CD4-positive, alpha-beta T cell treated with Interleukin-15 for 4 hours (primary cell): Measurements from ENCODE around the gene FOXL2NB.
"Not testable (repeated sequence)": the region's sequence is repeated elsewhere in the genome, so short reads cannot be mapped to it uniquely, and the experiment has no call there.

Experiments
- DNase-seq: peaks from one replicate; pipeline ENCODE4 v3.0.0-alpha.2; 2020; ENCODE audit warnings: low spot score

Gene FOXL2NB

DNA sequence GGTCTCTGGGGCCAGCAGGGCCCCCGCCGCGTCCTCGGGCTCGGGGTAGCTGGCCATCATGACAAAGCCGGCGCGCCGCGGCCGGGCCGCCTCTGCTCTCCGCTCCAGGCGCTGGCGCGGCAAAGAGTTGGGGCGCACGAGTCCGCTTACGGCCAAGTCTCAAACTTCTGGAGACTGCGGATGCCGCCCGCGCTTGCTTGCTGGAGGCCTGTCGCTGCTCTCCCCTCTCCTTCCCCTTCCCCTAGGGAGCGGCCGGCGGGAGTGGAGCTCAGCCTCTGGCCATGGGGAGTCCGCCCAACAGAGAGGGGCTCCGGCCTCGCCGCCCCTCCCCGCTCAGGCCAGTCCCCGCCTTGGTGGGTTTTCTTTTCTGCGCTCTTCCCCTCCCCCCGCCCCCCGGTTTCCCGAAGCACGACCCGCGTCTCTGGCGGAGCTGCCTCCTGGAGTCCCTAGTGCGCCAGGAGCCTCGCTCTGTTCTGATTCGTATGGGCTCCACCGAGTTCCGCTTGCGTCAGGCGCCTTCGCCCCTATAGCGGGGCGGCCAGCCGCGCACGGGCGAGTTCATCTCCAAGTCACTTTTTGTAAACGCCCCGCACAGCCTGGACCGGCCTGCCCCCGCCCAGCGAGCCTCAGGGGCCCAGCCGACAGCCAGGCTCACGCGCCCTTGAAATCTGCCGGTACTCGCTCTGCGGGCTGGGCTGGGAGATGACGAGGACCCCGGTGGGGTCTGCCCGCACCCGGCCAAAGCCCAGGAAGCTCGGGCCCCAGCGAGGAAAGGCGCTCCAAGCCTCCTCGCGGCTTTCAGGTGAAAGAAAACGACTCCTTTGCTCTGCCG is at the start of gene FOXL2NB, which contains the start of gene FOXL2:
Gene FOXL2NB (plus strand): TSS at position 555 of the 832 bp plus-strand sequence. CDS start 148 bp downstream, at position 703.
Gene FOXL2 (minus strand): TSS at position 475 of the 832 bp plus-strand sequence. CDS start 415 bp downstream, at position 60.
- DNase-seq = no peak

DNA sequence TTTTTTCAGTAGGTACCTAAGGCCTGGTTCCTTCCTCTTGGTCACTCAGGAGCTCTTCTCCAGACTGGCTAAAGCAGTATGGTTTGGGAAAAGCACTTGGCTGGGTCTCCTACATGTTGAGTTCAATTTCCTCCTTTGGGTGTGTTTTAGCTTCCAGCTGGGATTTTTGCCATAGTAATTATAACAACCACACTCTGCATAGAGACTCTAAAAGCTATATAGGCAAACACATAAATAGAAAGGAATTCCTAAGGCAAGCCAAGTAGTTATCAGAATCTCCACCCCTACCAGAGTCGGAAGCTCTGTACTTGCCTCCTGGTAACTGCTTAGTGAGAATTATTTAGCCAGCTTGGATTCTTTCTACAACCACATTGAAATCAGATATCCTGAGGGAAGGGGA is 48.7 kb upstream of the FOXL2NB start:
- no peak for DNase-seq

DNA sequence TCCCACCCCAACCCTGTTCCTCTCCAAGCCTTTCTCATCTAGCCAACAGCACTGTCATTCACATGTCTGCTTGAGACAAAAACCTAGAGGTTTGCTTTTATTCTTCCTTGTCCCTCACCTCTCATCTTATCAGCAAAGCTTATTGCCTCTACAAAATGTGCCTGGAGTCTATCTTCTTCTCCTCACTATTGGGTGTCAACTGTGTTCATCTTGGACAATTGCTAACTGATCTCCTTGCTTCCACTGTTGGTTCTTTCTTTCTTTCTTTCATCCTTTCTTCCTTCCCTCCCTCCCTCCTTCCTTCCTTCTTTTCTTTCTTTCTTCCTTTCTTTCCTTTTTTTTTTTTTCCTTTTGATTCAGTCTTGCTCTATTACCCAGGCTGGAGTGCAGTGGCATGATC is 48.3 kb upstream of the FOXL2NB start:
- no peak for DNase-seq

DNA sequence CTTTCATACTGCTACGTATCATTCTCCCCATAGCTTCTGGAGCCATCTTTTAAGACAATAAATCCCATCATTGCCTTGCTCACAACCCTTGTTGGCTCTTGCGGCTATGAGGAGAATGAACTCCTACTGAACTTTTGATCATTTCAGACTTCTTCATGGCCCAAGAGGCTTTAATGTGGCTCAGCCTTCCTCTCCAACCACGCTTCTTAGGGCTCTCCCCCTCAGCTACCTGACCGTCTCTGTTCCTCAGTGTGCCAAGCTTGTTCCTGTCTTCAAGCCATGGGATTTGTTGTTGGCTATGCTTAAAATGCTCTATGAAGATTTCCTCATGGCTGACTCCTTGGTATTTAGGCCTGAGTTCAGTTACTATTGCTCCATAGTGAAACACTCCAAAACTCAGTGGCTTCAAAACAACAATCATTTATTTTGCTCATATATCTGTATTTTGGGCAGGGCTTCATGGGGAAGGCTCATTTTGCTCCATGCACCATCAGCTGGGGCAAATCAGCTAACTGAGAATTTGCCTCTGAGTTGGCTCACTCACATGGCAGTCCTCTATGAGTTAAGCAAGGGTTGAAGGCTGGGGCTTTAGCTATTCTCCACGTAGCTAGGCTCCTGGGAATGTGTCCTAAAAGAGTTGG is 47.5 kb upstream of the FOXL2NB start:
- DNase-seq = no peak

DNA sequence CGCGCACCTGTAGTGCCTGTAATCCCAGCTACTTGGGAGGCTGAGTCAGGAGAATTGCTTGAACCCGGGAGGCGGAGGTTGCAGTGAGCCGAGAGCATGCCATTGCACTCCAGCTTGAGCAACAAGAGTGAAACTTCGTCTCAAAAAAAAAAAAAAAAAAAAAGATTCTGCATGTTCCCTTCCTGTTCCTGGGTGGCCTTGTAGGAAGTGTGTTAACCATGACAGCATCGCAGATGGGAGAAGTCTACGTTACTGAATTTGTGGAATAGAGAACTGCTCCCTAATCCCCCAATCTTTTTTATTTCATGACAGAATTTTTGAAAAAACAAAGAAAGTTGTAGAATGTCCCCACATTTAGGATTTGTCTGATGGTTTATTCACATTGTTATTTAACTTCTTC is 45.5 kb upstream of the FOXL2NB start:
- no peak for DNase-seq

DNA sequence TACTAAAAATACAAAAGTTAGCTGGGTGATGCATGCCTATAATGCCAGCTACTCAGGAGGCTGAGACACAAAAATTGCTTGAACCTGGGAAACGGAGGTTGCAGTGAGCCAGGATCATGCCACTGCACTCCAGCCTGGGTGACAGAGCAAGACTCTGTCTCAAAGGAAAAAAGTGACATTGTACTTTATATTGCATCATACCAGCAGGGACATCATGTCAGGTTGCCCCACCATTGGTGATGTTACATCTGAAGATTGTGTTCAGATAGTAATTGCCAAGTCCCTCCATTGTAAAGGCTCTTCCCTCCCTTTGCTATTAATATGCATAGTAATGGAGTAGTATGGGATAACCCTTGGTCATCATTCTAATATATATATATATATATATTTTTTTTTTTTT is 44.8 kb upstream of the FOXL2NB start:
- DNase-seq = no peak

DNA sequence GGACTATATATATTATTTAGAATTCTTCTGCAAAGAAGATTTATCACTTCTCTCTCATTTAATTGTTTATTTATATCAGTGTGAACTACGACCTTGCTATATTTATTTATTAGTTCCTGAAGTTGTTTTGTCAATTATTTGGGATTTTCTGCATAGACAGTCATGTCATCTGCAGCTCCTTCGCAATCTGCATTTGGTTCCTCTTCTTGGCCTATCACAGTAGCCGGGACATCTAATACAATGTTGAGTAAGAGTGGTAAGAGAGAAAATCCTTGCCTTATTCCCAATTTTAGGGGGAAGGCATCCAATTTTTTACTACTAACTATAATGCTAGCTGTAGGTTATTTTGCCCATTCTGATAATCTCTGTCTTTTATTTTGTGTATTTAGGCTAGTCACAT is 39.5 kb upstream of the FOXL2NB start:
- no peak for DNase-seq

DNA sequence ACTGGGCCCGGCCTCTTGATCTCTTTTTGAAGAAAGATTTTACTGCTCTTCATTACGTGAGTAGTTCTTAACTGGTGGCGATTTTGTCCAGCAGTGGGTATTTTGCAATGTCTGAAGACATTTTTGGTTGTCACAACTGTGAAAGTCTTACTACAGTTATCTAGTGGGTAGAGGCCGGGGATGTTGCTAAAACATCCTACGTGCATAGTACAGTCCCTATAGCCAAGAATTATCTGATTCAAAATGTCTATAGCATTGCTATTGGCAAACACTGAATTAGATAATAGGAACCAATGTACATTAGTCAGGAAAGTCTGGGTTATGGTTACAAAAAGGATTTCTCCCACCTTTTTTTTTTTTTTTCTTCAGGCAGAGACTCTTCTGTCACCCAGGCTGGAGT is 38.2 kb upstream of the FOXL2NB start:
- DNase-seq = no peak

DNA sequence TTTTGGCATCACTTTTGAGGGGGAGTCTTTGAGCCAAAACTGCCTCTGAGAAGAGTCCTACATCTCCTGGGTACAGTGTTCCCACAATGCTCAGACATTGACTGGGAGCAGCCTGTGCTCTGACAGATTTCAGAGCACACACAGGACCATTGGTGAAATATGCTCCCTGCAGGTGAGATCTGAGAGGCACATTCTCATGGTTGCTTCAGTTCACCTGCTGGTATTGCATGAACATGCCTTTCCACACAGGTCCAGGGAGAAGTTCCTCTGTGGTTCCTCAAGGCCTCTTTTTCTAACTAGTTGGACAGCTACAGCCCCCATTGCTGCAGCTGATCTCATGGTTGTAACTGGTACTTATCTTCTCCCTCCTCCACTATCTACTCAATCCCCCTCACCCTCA is 37.1 kb upstream of the FOXL2NB start:
- no peak for DNase-seq

DNA sequence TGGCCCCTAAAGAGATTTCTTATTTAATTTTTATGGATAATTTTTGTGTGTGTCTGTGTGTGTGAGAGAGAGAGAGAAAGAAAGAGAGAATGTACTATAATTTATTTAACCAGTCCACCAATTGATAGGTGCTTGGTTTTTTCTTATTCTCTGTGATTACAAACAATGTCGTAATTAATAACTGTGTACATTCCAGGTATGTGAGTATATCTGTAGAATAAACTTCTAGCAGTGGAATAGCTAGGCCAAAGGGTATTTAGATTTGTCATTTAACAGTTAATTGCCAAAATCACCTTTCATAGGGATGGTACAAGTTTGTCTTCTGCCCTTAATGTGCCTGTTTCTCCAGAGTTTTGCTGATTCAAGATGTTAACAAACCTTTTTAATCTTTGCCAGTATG is 35.4 kb upstream of the FOXL2NB start:
- no peak for DNase-seq

DNA sequence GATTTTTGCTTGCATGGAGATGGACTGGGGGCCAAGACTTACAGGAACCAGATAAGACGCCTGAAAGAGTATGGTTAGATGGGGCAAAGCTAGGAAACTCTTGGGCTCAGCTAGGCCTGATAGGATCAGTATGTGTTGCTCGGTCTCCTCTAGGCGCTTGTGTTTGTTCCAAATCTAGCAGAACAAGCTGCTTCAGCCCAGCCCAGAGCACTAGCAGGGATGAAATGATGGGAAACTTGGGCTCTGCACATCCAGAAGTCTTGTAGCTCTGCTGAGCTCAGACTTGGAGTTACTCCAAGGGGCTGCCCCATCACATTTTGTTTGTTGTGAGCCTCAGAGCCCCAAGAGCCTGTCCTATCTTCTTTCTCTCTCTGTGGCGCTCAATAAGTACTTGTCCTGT is 34.8 kb upstream of the FOXL2NB start:
- DNase-seq = no peak

DNA sequence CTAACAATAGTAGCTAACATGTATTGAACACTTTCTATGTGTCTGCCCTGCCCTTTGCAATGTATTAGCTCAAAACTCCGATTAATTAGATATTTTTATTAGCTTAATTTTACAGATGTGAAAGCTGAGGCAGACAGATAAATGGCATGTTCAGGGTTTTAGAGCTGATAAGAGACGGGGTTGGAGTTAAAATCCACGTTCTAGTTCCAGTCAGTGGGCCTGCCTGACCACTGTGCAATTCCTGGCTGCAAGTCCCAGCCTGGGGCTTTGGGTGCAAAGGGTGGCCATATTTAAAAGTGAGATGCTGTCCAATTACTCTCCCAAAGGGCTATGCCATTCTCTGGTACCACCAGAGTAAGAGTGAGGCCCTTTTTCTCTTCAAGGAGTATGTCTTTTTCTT is 33.3 kb upstream of the FOXL2NB start:
- DNase-seq = no peak

DNA sequence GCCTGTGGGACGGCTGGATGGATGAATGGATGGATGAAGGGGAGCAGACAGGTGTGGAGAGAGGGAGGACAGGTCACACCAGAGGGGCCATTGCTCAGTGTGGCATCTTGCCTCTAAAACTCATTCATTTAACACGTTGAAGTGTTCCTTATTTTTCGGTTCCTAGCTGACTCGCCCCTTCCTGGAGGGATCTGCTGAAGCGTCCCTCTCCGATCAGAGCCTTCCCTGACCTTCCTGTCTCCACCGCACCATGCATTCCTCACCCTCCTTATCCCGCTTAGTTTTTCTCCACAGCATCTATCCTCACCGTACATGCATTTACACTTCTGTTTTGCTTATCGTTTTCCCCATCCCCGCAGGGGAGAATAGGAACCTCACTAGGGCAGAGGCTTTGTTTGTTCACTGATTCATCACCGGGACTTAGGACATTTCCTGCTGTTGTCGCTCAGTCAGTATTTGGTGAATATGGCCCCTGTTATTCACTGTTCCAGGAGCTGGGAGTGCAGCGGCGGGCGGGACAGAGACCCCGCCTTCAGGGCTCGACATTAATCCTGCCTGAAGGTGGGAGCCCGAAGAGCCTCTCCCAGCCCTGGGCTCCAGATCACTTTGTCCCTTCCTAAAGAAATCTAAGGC is 32.0 kb upstream of the FOXL2NB start:
- DNase-seq = no peak

DNA sequence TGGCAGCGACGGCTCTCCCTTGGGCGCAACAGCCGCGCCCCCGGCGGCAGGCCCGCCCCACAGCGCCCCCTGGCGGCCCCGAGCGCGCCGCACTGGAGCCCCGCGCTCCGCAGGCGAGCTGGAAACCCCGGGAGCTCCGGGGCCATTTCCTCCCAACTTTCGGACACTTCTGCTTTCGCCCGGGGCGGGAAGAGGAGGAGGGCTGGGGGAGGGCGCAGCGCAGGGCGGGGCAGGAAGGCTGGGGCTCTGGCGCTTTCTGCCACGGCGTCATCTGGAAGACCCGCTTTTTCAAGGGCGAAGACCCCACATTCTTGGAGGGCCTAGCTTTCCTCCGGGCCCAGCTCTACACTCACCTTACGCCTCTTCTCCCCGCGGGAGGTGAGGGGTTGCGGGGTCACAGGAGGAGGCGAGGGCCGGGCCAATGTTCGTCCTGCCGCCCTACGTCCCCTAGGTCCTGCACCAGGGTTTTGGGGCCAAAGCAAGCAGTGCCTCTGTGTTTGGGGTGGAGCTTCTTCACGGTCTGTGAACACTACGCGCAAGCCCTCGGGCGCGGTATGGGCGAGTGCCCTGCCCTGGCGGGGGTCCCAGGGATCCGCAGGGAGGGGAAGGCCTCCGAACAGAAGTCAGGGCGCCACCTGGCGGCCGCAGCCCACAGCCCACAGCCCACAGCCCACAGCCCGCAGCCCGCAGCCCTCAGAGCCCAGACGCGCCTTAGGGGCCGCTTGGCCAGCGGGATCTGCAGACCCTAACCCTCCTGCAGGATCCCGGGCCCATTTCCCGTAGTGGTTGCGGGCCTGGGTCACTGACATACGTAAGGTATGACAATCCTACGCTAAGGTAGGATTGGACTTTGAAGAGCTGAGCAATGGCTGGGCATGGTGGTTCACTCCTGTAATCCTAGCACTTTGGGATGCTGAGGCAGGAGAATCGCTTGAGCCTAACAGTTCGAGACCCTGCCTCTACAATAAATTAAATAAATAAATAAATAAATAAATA is 31.2 kb upstream of the FOXL2NB start:
- DNase-seq = peak; percentile 77

DNA sequence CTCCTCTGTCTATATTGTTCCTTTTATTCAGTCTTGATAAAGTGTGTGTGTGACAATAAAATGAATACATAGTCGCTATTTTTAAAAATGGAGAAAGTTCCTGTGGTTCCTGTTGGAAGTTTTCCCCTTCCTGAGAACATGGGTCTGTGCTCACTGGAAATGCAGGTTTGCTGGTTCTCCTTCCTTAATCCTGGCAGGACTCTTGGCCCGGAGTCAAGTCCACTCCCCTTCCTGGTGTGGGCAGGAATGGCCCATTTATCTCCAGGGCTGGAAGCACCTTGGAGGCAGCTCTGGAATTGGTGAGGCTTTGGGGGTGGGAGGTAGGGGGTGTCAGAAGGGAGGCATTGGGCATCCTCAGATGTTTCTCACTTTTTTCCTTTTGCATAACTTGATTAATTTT is 30.2 kb upstream of the FOXL2NB start:
- DNase-seq = no peak

DNA sequence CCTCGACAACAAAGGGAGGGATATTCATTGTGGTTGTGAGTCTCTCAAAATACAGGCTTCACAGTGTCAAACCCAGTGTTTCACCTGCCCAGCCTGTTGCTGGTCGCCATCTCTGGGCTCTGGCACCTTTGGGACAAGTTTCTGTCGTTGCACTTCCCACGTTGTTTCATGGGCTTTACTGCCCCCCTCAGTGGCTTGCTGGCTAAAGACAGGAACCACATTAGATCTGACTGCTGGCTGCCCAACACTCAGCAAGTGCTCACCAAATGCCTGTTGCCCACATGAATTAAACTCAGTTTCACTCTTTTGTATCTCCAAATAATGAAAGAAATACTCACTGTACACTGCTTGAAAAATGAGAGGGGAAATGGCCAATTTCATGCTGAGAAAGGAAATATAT is 27.7 kb upstream of the FOXL2NB start:
- DNase-seq = no peak

DNA sequence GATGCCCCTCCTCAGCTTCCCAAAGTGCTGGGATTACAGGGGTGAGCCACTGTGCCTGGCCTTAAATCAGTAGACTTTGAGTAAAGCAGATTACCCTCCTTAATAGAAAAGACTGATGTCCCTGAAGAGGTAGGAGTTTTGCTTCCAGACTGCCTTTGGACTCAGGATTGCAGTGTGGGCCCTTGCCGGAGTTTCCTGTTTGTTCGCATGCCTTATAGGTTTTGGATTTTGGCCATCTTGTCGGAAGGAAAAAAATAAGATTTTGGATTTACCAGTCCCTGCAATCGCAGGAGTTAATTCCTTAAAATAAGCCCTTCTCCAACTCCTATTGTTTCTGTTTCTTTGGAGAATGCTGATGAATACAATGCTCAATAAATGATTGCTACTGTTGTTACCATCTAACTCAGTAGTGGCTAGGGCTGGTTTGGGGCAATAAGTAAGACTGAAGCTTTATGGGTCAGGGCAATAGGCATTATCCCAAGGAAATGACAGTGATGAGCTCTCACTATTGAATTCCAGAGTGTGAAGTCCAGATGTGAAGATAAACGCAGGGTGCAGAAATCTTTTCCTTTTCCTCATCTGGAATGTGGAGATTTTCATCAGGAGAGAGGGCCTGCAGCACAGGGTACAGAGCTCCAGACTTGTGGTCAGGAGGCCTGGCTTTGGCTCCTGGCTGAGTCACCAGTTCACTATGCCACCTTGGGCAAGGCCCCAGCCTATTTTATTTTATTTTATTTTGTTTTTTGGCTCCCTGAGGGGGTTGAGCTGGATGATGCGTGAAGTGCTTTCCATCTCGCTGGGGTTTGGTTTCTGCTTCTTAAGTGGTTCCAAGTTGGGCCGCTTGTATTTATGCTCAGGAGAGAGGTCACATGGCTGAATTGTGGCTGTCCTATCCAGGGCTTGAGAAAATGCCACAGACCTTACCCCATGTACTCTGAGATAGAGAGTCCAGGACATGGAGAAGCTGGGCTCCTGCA is 25.4 kb upstream of the FOXL2NB start:
- no peak for DNase-seq

DNA sequence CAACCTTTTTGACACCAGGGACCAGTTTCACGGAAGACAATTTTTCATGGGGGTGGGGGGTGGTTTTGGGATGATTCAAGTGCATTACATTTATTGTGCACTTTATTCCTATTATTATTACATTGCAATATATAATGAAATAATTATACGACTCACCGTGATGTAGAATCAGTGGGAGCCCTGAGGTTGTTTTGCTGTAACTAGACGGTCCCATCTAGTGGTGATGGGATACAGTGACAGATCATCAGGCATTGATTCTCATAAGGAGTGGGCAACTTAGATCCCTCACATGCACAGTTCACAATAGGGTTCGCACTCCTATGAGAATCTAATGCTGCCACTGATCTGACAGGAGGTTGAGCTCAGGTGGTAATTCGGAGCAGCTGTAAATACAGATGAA is 24.6 kb upstream of the FOXL2NB start:
- DNase-seq = not testable (repeated sequence)

DNA sequence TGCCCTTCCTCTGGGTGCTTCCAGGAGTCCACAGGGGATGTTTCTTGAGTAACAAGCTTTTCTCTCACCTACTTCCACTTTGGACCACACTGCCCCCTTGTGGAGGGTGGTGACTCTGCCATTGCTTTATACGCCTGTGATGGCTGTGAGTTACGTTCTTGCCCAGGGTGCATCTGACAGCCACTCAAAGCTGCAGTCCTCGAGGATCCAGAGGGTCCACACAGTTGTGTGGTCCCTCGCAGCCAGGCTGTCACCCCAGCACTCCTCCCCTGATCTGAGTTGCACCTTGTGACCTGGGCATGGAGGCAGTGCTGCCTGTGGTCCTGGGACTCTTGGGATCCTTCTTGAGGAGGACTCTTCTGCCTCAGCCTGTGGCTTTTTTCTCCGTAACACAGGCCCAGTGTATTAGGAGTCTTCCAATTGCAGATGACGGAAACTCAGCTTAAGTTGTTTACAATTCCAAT is 23.5 kb upstream of the FOXL2NB start:
- DNase-seq = peak; percentile 84

DNA sequence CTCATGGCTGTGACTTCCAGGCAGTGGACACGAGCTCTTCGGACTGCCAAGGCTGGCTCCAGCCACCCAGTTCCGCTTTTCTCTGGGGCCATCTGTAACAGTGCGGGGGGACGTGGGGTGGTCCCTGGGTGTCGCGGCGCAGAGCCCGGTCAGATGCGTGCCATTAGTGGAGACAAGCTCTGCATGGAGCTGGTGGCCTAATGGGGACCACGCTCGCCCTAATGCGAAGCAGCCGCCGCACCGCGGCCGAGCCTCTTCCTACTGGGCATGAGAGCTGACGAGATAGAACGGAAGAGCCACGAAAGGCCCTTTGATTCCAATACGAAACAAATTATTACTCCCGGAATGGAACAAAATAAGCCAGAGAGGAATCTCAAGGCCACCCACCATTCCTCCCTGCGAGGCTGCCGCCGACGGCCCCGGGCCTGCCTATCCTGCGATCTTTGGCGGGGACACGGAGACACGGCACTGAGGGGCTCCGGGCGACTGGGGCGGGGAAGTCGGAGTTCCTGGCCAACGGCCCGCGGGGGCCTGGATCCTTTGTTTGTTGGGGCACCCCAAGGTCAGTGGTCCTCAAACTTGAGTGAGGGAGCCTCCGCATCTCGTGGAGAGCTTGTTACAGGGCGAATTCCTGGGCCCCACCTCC is 18.2 kb upstream of the FOXL2NB start:
- no peak for DNase-seq
